ENCODE results near the gene SIL1.

- TF ChIP-seq POLR2A (IDR thresholded peaks at IDR 0.05) (no peak), CTCF (IDR thresholded peaks at IDR 0.05) (no peak)
Measured at GRCh38 chr5:139012176-139012575, 186.0 kb downstream of the SIL1 start.
